ENCODE results near the gene PCDH8.

The PCDH8 gene

GRCh38 chr13:52847682-52848432, 583 bp downstream of the PCDH8 start:
- peak overlapping the region; percentile 80 for H3K4me3 ChIP-seq
- no peak overlapping the region for H3K27ac ChIP-seq
- TF ChIP-seq FOXP2 (optimal IDR thresholded peaks at IDR 0.05; ENCODE audit: control extremely low read depth, extremely low read length, insufficient read depth) (no peak), POLR2AphosphoS5 (IDR thresholded peaks at IDR 0.05; ENCODE audit: borderline replicate concordance, low read depth, low read length) (no peak), EZH2 (IDR thresholded peaks at IDR 0.05) (no peak)
- no peak for DNase-seq (ENCODE audit: low read depth, low spot score)
- H3K9ac ChIP-seq (ENCODE audit: insufficient read length): no peak overlapping the region
- no peaks in the 10 kb centered on the region for H3K9me3 ChIP-seq (ENCODE audit: low read depth, low read length)
- no peaks in the 10 kb centered on the region; the same call in 1 of the 2 replicates for H3K36me3 ChIP-seq (ENCODE audit: insufficient read depth, low read length)

GRCh38 chr13:52847322-52847681, 1.1 kb downstream of the PCDH8 start:
- H3K36me3 ChIP-seq (ENCODE audit: insufficient read depth, low read length): no peaks in the 10 kb centered on the region; the same call in 1 of the 2 replicates
- peak overlapping the region; percentile 80 for H3K4me3 ChIP-seq
- H3K27ac ChIP-seq: no peak overlapping the region
- no peak for DNase-seq (ENCODE audit: low read depth, low spot score)
- no peak overlapping the region for H3K9ac ChIP-seq (ENCODE audit: insufficient read length)
- H3K9me3 ChIP-seq (ENCODE audit: low read depth, low read length): no peaks in the 10 kb centered on the region
- TF ChIP-seq FOXP2 (optimal IDR thresholded peaks at IDR 0.05; ENCODE audit: control extremely low read depth, extremely low read length, insufficient read depth) (no peak), EZH2 (IDR thresholded peaks at IDR 0.05) (no peak), POLR2AphosphoS5 (IDR thresholded peaks at IDR 0.05; ENCODE audit: borderline replicate concordance, low read depth, low read length) (no peak)

- TF ChIP-seq FOXP2 (optimal IDR thresholded peaks at IDR 0.05; ENCODE audit: control extremely low read depth, extremely low read length, insufficient read depth): no peak
- no peak for TF ChIP-seq EZH2 (IDR thresholded peaks at IDR 0.05)
- no peak for TF ChIP-seq POLR2AphosphoS5 (IDR thresholded peaks at IDR 0.05; ENCODE audit: borderline replicate concordance, low read depth, low read length)
- H3K4me3 ChIP-seq: peak overlapping the region; percentile 80
- H3K36me3 ChIP-seq (ENCODE audit: insufficient read depth, low read length): no peaks in the 10 kb centered on the region; the same call in 1 of the 2 replicates
- DNase-seq (ENCODE audit: low read depth, low spot score): no peak
- no peaks in the 10 kb centered on the region for H3K9me3 ChIP-seq (ENCODE audit: low read depth, low read length)
- no peak overlapping the region for H3K27ac ChIP-seq
- H3K9ac ChIP-seq (ENCODE audit: insufficient read length): no peak overlapping the region
These were observed 1.7 kb downstream of the PCDH8 start for GRCh38 chr13:52846567-52847321.

- H3K27ac ChIP-seq: no peak overlapping the region
- TF ChIP-seq POLR2AphosphoS5 (IDR thresholded peaks at IDR 0.05; ENCODE audit: borderline replicate concordance, low read depth, low read length): no peak
- no peak for TF ChIP-seq EZH2 (IDR thresholded peaks at IDR 0.05)
- TF ChIP-seq FOXP2 (optimal IDR thresholded peaks at IDR 0.05; ENCODE audit: control extremely low read depth, extremely low read length, insufficient read depth): no peak
- H3K9me3 ChIP-seq (ENCODE audit: low read depth, low read length): no peaks in the 10 kb centered on the region
- H3K36me3 ChIP-seq (ENCODE audit: insufficient read depth, low read length): no peaks in the 10 kb centered on the region; the same call in 1 of the 2 replicates
- no peak for DNase-seq (ENCODE audit: low read depth, low spot score)
- no peak overlapping the region for H3K9ac ChIP-seq (ENCODE audit: insufficient read length)
- H3K4me3 ChIP-seq: no peak overlapping the region
These were observed 2.5 kb downstream of the PCDH8 start for GRCh38 chr13:52845766-52846566.

- H3K4me3 ChIP-seq: no peak overlapping the region
- no peak for DNase-seq (ENCODE audit: low read depth, low spot score)
- H3K9me3 ChIP-seq (ENCODE audit: low read depth, low read length): no peaks in the 10 kb centered on the region
- no peak overlapping the region for H3K27ac ChIP-seq
- no peak for TF ChIP-seq FOXP2 (optimal IDR thresholded peaks at IDR 0.05; ENCODE audit: control extremely low read depth, extremely low read length, insufficient read depth)
- H3K9ac ChIP-seq (ENCODE audit: insufficient read length): no peak overlapping the region
- H3K36me3 ChIP-seq (ENCODE audit: insufficient read depth, low read length): no peaks in the 10 kb centered on the region; the same call in 1 of the 2 replicates
These were observed 3.1 kb downstream of the PCDH8 start for GRCh38 chr13:52845334-52845761.

GRCh38 chr13:52844836-52845235, 3.6 kb downstream of the PCDH8 start:
- H3K27ac ChIP-seq: no peak overlapping the region
- H3K9ac ChIP-seq (ENCODE audit: insufficient read length): no peak overlapping the region
- H3K36me3 ChIP-seq (ENCODE audit: insufficient read depth, low read length): no peaks in the 10 kb centered on the region; the same call in 1 of the 2 replicates
- TF ChIP-seq POLR2AphosphoS5 (IDR thresholded peaks at IDR 0.05; ENCODE audit: borderline replicate concordance, low read depth, low read length) (no peak), EZH2 (IDR thresholded peaks at IDR 0.05) (no peak), FOXP2 (optimal IDR thresholded peaks at IDR 0.05; ENCODE audit: control extremely low read depth, extremely low read length, insufficient read depth) (no peak)
- DNase-seq (ENCODE audit: low read depth, low spot score): no peak
- no peak overlapping the region for H3K4me3 ChIP-seq
- no peaks in the 10 kb centered on the region for H3K9me3 ChIP-seq (ENCODE audit: low read depth, low read length)

GRCh38 chr13:52842441-52842840, 6.0 kb downstream of the PCDH8 start:
- TF ChIP-seq FOXP2 (optimal IDR thresholded peaks at IDR 0.05; ENCODE audit: control extremely low read depth, extremely low read length, insufficient read depth) (peak; percentile 98), POLR2AphosphoS5 (IDR thresholded peaks at IDR 0.05; ENCODE audit: borderline replicate concordance, low read depth, low read length) (peak; percentile 52; the same call in 1 of the 2 replicates), EZH2 (IDR thresholded peaks at IDR 0.05) (no peak)
- Histone ChIP-seq H3K9me3 (ENCODE audit: low read depth, low read length) (no peaks in the 10 kb centered on the region), H3K4me3 (peak overlapping the region; percentile 59), H3K36me3 (ENCODE audit: insufficient read depth, low read length) (no peaks in the 10 kb centered on the region; the same call in 1 of the 2 replicates), H3K9ac (ENCODE audit: insufficient read length) (no peak overlapping the region), H3K27ac (peak overlapping the region; percentile 57)
- peak; percentile 75 for DNase-seq (ENCODE audit: low read depth, low spot score)

- no peaks in the 10 kb centered on the region; the same call in 1 of the 2 replicates for H3K36me3 ChIP-seq (ENCODE audit: insufficient read depth, low read length)
- no peak for DNase-seq (ENCODE audit: low read depth, low spot score)
- H3K4me3 ChIP-seq: no peak overlapping the region
- H3K9ac ChIP-seq (ENCODE audit: insufficient read length): no peak overlapping the region
- H3K9me3 ChIP-seq (ENCODE audit: low read depth, low read length): no peaks in the 10 kb centered on the region
- H3K27ac ChIP-seq: no peak overlapping the region
- no peak for TF ChIP-seq POLR2AphosphoS5 (IDR thresholded peaks at IDR 0.05; ENCODE audit: borderline replicate concordance, low read depth, low read length)
- TF ChIP-seq FOXP2 (optimal IDR thresholded peaks at IDR 0.05; ENCODE audit: control extremely low read depth, extremely low read length, insufficient read depth): no peak
- TF ChIP-seq EZH2 (IDR thresholded peaks at IDR 0.05): no peak
These were observed 8.4 kb downstream of the PCDH8 start for GRCh38 chr13:52840066-52840465.
